GM13976 (cell line): ENCODE results near the gene CHRM5.
"Not testable (repeated sequence)": the region's sequence is repeated elsewhere in the genome, so short reads cannot be mapped to it uniquely, and the experiment has no call there.

Source experiments
- DNase-seq: peaks from one replicate; pipeline ENCODE4 v3.0.0; 2012; ENCODE audit warnings: low spot score
- in situ Hi-C: fragments of 300-500 bp; cut with MboI; formaldehyde crosslinking; loops from one replicate; pipeline ENCODE4 v1.12.0; 2022; ENCODE audit warnings: low sequenced_read_pairs, mixed read lengths, inconsistent platforms; ENCODE audit not compliant: unreplicated experiment
- TF ChIP-seq, protein P1 (sequence below): IDR thresholded peaks from 2 replicates; pipeline ENCODE4 v1.5.1; 2012; ENCODE audit warnings: borderline replicate concordance, mild to moderate bottlenecking; ENCODE audit not compliant: insufficient read depth; ENCODE audit errors: extremely low read depth, missing control alignments, control extremely low read depth

Gene CHRM5

DNA sequence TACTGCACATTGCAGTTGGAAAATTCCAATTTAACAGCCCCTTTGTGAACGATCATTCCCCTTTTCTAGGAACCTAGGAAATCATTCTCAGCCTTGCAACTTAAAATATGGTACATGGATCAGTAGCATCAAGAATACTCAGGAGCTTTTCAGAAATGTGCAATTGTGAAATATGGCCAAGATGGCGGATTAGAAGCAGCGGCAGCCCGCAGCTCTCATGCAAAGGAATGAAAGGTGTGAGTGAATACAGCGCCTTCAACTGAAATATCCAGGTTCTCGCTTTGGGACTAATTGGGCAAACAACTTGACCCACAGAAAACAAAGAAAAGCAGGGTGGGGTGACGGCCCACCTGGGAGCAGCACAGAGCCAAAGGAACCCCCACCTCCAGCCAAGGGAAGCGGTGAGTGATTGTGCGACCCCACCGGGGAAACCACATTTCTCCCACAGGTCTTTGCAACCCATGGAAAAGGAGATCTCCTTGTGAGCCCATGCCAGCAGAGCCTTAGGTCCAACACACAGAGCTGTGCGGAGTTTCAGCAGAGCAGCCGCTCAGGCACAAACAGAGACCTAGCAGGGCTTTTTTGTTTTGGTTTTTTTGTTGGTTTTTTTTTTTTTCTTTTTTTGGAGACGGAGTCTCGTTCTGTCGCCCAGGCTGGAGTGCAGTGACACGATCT lies 78.3 kb downstream of the CHRM5 start:
- TF ChIP-seq, protein P1, sequence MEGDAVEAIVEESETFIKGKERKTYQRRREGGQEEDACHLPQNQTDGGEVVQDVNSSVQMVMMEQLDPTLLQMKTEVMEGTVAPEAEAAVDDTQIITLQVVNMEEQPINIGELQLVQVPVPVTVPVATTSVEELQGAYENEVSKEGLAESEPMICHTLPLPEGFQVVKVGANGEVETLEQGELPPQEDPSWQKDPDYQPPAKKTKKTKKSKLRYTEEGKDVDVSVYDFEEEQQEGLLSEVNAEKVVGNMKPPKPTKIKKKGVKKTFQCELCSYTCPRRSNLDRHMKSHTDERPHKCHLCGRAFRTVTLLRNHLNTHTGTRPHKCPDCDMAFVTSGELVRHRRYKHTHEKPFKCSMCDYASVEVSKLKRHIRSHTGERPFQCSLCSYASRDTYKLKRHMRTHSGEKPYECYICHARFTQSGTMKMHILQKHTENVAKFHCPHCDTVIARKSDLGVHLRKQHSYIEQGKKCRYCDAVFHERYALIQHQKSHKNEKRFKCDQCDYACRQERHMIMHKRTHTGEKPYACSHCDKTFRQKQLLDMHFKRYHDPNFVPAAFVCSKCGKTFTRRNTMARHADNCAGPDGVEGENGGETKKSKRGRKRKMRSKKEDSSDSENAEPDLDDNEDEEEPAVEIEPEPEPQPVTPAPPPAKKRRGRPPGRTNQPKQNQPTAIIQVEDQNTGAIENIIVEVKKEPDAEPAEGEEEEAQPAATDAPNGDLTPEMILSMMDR = no peak
- DNase-seq = no peak
- in situ Hi-C loops = no loop called here

DNA sequence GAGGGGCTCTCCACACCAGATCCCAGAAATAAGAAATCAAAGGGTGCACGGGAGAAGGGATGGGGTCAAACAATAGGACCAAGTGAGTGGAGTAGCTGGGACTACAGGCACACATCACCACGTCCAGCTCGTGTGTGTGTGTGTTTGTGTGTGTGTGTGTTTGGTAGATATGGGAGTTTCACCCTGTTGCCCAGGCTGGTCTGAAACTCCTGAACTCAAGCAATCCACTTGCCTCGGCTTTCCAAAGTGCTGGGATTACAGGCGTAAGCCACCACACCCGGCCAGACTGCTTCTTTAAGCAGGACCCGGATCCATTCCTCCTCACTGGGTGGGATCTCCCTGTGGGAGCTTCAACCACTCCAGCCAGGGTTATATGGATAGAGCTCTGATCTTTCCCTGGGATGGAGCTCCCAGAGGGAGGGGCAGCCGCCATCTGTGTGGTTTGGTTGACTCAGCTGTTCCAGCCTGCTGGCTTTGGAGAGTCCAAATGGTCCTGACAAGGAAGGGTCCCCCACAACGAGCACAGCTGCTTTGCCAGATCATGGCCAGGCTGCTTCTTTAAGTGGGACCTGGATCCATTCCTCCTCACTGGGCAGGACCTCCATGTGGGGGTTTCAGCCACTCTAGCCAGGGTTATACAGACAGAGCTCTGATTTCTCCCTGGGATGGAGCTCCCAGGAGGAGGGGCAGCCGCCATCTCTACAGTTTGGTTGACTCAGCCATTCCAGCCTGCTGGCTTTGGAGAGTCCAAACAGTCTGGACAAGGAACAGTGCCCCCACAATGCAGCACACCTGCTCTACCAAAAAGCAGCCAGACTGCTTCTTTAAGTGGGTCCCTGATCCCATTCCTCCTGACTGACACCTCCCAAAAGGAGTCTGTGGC lies 79.8 kb downstream of the CHRM5 start:
- DNase-seq = no peak
- TF ChIP-seq, protein P1 = no peak
- in situ Hi-C loops = no loop called here

DNA sequence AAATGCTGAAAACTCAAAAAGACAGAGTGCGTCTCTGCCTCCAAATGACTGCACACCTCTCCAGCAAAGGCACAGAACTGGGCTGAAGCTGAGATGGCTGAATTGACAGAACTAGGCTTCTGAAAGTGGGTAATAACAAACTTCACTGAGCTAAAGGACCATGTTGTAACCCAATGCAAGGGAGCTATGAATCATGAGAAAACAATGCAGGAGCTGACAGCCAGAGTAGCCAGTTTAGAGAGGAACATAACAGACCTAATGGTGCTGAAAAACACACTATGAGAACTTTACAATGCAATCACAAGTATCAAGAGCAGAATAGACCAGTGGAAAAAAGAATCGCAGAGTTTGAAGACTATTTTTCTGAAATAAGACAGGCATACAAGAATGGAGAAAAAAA lies 80.8 kb downstream of the CHRM5 start:
- in situ Hi-C loops = no loop called here
- TF ChIP-seq, protein P1 = no peak
- DNase-seq = no peak

DNA sequence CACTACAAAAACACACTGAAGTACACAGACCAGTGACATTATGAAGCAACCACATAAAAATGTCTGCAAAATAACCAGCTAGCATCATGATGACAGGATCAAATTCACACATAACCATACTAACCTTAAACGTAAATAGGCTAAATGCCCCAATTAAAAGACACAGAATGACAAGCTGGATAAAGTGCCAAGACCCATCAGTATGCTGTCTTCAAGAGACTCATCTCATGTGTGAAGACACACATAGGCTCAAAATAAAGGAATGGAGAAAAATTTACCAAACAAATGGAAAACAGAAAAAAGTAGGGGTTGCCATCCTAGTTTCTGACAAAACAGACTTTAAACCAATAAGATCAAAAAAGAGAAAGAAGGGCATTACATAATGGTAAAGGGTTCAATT lies 82.1 kb downstream of the CHRM5 start:
- not testable (repeated sequence) for DNase-seq
- in situ Hi-C loops = loop anchor here (25.0 kb wide), 1 partner anchor 312 kb away; the partner anchor contains the start of gene LPCAT4

DNA sequence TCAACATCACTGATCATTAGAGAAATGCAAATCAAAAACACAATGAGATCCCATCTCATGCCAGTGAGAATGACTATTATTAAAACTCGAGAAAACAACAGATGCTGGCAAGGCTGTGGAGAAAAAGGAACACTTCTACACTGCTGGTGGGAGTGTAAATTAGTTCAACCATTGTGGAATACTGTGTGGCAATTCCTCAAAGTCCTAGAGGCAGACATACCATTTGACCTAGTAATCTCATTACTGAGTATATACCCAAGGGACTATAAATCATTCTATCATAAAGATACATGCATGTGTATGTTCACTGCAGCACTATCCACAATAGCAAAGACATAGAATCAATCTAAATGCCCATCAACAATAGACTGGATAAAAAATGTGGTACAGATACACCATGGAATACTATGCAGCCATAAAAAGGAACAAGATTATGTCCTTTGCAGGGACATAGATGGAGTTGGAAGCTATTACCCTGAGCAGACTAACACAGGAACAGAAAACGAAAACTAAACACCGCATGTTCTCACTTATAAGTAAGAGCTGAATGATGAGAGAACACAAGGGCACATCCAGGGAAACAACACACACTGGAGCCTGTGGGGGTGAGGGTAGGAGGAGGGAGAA lies 85.9 kb downstream of the CHRM5 start:
- in situ Hi-C loops = loop anchor here (25.0 kb wide), 1 partner anchor 308 kb away; the partner anchor contains the start of gene LPCAT4
- DNase-seq = no peak
- TF ChIP-seq, protein P1 = no peak

DNA sequence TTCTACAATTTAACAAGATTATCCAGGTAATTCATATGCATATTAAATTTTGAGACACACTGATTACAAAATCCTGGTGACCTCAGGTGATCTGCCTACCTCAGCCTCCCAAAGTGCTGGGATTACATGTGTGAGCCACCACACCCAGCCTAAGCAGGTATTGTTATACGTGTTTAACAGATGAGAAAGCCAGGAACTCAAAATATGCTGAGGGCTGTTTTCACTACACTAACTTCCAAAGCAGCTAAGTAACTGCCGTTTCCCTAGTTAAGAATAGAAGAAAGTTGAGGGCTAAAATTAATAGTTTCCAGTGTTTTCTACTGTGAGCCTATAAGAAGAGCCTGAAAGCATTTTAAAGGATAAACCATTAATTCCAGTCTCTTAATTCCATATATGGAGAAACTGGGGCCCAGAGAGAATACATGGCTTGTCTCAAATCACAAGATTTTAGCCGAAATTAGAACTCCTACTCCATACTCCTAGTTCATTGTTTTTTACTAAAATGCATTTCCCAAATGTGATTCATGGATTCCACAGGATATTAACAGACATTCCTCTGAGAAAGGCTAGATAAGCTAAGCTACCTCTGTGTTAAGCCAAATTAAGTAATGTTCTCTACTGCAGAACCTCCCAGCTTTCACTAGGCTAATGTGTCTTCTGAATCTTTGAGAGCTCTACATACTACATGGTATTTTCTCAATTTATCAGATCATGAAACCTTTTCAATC lies 87.7 kb downstream of the CHRM5 start:
- DNase-seq = no peak
- in situ Hi-C loops = loop anchor here (25.0 kb wide), 1 partner anchor 306 kb away; the partner anchor contains the start of gene LPCAT4
- TF ChIP-seq, protein P1 = no peak
